Stimulated activated CD8-positive, alpha-beta memory T cell treated with anti-CD3 and anti-CD28 coated beads, Interleukin-15, amount 100 ng/mL, for 48 hours (primary cell): Measurements from ENCODE around the gene SPARC.

ENCODE experiments used
- DNase-seq, 2 donors: peaks; one replicate each; pipeline ENCODE4 v3.0.0-alpha.2; 2020; ENCODE audit warnings: low read depth in 2 of 2

The SPARC gene

DNA sequence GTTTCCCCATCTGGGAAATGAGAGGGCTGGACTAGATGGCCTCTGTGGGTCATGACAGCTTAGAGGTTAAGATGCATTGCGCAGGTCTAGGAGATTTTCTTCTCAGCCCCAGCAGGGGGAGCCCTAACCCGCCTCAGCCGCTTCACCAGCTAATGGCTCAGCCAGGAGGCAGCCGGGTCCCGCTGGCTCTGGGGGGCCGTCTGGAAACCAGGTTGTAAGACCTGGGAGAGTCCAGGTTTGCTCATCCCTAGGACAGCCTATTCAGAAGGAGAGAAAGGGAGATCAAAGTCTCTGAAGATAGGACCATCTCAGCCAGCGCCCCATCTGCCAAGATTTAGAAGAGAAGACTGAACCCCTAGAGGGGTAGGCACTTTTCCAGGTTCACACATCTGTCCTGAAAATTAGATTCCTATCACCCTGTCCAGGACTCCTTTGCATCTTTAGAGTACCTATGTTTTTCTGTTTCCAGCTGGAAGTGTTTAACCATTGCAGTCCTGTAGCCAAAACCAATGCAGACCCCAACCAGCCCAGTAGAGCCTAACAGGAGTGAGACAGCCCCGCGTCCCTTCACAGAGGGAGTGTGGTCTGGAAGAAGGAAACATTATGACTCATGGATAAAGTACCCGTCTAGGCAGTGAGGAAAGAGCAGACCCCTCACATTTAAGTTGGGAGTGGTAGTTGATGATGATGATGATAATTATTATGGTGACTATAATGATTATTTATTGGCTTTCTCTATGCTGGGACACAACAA lies 27.5 kb downstream of the SPARC start:
- DNase-seq: peak; percentile 55 to 66

DNA sequence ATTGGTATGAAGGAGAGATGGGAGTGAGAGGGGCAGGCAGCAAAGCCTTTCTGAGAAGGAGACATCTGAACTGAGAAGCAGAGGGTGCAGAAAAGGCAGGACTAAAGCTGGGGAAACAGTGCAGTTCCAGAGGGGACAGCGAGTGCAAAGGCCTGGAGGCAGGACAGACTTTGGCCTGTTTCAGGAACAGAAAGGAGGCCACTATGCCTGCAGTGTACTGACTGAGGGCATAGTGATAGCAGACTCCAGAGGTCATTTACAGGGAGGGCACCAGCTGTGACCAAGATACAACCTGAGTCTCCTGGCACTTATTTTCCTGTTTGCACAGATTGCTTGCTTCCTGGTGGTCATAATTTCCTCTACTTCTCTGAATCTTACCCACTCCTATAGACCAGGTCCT lies 29.6 kb downstream of the SPARC start:
- no peak for DNase-seq

DNA sequence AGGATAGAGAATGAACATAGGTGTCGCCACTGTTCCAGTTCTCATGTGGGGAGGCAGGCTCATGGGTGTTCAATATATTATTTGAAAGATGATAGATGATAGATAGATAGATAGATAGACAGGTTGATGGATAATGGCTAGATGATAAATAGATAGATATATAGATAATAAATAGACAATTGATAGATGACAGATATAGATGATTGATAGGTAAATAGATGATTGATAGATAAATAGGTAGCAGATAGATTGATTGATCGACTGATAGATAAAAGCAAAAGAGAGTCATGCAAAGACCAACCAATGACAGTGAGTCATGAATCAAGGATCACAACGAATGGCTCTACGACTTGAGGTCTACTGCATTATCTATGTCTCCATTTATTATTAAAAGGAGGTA lies 30.4 kb downstream of the SPARC start:
- DNase-seq: no peak

DNA sequence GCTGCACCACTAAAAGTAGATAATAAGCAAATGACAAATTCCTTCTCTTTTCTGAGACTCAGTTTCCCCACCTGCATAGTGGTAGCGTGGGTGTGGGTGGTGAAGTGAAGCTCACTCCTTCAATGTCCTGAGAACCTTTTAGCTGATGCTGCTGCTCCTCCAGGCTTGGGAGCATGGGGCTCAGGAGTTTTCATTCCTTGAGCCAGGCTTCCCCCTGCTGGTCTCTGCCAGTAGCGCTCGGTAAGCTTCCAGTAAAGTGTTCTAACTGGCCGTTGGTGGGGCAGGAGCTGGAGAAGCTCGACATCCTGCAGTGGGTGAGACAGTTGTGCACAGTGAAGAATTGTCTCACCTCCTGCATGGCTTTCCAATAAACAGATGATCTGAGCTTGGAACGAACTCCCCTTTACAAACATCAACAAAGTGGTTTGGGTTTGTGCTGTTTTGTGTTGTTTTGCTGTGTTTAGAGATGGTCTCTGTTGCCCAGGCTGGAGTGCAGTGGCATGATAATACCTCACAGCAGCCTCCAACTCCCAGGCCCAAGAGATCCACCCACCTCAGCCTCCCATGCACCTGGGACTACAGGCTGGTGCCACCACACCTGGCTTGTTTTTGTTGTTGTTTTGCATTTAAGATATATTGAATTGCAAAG lies 34.6 kb downstream of the SPARC start:
- peak; percentile 41 to 49 for DNase-seq

DNA sequence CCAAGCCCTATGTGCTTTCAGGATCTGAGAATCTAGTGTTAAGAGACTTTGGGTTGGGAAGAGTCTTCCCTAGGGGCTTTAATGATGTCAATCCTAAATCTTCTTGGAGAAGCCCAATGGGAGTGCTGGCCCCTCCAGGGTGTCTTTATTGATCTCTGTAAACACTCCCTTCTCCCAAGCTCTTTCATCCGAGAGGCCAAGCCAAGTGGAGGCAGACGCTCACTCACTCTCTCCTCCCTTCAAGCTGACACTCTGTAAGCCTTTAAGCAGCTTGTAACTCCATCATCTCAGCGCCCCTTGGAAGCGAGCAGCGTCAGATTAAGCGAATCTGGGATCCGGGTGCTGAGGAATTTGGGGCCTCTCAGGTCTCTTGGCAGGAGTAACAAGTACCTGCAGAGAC lies 37.7 kb downstream of the SPARC start:
- no peak for DNase-seq

DNA sequence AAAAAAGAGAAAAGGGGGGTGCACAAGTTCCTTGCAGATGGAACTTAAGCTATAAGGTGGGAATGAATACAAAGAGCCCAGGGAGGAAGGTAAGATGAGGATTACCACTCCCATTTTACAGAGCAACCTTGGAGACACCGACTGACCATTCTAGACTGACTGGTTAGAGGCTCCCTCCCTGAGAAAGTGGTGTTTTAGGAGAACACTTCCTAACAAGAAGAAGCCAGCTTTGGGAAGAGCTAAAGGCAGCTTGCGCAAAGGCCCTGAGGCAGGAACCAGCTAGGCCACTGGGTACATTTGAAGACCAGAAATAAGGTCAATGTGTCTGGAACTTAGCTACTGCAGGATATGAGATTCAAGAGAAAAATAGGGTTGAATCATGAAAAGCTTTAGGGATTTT lies 38.6 kb downstream of the SPARC start:
- no peak for DNase-seq

DNA sequence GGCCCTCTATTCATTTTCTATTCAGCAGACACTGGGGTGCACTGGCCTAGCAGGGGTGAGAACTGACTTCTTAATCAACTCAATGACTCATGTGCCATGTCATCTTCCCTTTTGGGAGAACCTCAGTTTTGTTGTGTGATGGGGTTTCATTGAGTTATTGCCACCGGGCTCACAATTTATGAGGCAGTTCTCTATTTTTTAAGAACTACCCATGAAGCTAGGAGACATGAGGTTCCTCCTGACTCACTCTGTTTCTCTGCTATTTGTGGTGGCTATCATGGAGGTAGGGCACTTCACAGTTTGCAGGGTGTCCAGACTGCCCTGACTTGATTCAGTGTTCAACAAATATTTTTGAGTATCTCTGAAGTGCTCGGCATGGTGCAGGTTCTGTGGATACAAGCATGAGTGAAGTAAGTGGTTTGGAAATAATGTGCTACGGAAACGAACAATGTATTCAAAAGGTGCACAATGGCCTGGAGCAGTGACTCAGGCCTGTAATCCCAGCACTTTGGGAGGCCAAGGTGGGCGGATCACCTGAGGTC lies 39.3 kb downstream of the SPARC start:
- no peak for DNase-seq

DNA sequence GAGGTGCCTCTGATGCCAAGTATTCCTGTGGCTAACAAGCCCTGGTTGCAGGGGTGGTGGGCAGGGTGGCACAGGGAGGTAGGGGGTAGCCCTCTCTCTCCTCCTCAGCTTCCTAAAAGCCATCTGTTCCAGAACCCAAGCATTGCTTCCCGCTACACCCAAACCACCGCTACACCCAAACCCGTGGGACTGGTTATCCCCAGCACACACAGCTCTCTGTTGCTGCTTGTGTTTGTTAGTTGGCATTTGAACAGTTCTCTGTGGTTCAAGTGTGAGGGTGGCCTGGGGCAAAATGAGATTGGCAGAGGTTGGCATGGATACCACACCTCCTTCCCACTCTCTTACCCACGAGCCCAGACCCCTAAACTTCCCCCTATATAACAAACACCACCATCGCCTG lies 40.4 kb downstream of the SPARC start:
- no peak for DNase-seq

DNA sequence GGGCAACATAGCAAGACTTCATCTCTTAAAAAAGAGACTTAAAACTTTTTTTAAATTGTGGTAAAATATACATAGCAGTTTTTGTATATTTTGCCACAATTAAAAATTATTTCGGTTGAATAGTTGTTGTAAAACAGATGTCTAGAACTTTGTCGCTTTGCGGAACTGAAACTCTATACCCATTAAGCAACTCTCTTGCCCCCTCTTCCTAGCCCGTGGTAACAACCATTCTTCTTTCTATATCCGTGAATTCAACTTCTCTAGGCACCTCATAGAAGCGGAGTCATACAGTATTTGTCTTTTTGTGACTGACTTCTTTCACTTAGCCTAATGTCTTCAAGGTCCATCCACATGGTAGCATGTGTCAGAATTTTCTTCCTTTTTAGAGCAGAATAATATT lies 43.3 kb downstream of the SPARC start:
- no peak for DNase-seq

DNA sequence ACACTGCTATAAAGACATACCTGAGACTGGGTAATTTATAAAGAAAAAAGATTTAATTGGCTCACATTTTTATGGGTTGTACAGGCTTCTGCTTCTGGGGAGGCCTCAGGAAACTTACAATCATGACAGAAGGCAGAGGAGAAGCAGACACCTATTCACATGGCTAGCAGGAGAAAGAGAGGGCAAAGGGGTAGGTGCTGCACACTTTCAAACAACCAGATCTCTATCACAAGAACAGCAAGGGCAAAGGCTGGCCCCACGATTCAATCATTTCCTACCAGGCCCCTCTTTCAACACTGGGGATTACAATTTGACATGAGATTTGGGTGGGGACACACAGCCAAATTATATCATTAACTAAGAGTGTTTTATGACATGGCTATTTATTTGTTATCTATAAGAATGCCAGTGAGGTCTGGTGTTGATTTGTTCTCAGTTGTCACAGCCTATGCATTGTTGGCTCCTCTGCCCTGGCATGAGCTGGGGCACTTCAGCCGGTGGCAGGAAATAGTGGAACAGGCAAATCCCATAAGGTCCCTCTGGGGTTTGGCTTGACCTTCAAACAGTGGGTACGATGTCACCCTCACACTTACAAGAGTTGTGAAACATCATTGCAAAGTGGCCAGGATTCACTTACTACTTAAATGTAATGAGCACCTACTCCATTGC lies 44.1 kb downstream of the SPARC start:
- DNase-seq: no peak

DNA sequence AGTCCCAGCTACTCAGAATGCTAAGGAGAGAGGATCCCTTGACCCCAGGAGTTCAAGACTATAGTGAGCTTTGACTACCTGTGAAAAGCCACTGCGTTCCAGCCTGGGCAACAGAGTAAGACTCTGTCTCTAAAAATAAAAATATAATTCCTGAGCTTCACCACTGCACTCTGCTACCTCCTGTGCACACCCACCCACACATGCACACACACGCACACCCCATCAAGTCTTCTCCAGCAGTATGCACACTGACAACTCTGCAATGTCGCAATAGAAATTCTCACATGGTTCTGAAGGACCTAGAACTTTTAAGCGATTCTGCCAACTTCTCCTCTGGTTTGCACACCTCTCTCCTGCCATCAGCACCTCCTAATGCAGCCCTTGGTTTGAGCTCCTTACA lies 48.1 kb downstream of the SPARC start:
- DNase-seq: no peak

DNA sequence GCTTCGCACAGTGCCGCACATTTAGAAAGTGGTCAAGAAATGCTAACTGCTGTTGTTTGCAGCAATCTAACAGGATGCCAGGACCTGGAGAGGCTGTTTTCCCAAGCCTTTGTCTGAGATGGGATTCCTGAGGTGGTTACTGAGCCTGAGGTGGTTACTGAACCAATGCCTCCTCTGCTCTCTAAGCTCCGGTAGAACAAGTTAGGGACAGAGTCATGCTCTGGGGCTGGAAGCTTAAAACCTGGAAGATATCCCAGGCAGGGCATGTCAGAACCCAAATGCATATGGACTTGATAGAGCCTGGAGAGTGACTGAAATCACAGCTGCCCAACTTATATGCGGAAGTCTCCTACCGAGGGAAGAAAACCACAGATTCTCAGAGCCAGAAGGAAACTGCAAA lies 49.0 kb downstream of the SPARC start:
- no peak for DNase-seq

DNA sequence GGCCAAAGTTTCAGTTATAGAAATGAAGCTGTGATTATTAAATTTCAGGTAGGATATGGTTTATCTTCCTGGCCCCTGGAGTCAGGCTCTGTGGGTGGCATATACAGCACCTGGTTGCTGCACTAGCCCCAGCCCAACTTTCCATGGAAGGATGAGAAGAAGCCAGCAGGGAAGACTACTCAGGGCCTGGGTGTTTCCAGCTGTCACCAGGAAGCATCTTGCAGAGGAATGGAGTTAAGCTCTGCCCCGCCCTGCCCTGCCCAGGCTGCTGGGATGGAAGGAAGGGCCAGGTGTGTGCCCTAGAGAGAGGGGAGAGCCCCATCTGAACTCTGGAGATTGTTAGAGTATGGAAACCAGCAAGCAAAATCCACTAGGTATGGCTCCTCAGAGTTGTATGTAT lies 52.8 kb downstream of the SPARC start:
- no peak for DNase-seq

DNA sequence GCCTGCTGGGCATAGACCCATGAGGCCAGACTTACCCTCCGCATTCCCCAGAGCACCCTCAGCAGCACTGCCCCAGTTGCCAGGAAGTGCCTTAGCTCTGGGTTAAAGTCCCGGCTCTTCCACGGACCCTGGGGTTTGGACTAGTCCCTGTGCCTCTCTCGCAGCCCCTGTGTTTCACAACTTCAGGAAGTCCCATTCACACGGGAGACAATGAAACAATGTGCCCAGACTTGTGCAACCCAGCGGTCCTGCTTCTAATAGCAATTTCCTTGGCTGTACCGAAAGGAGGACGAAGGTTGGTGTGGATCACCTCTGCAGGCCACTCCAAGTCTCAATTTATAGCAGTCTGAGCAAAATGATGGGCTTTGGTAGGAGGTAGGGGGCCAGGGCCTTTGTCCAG lies 53.8 kb downstream of the SPARC start:
- DNase-seq: no peak

DNA sequence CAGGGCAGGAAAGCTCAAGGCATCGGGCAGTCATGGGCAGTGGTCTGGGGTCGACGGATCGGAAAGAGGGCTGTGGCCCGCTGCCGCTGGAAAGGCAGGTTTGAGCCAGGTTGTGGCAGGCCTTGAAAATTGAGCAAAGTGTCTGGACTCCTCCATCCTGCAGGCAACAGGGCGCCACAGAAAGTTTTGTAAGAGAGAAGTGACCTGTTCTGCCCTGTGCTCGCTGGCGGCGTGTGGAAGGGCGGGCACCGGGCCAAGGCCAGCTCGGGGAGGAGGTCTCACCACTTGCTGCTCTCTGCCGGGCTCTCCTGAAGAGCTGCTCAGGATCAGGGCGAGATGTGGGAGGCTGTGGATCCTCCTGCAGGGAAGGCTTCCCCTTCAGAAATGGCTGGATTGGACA lies 54.2 kb downstream of the SPARC start:
- DNase-seq: no peak

DNA sequence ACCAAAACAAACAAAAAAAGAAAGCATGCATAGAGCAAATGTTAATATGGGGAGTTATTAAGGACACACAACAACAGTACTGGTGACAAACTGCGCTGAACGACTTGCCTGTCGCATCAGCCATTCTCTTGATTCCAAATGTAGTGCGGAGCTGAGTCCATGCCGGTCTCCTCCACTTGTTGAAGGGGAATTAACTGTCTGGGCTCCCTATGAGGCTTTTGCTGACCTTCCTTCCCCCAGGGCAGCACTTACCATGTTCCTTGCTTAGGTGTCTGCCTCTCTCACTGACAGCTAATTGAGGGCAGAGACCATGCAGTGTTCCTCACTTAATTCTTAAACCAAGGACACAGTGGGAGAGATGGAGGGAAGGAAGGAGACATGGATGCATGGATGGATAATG lies 54.8 kb downstream of the SPARC start:
- no peak for DNase-seq

DNA sequence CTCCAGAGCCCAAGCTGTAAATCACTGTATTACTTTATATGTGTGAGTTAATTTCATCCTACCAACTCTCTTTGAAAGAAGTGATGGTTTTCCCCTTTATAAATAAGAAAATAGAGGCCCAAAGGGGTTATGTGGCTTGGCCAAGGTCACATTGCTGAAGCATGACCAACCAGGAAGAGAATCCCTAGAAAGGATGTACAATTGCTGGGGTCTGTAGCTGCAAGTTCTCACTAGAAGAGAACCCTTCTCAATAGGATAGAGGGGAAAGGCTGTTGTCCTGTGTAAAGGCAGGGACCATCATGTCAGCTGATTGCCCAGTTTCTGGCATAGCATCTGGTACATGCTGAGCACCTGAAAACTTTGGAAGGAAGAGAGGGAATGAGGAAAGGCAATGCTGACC lies 56.6 kb downstream of the SPARC start:
- DNase-seq: no peak

DNA sequence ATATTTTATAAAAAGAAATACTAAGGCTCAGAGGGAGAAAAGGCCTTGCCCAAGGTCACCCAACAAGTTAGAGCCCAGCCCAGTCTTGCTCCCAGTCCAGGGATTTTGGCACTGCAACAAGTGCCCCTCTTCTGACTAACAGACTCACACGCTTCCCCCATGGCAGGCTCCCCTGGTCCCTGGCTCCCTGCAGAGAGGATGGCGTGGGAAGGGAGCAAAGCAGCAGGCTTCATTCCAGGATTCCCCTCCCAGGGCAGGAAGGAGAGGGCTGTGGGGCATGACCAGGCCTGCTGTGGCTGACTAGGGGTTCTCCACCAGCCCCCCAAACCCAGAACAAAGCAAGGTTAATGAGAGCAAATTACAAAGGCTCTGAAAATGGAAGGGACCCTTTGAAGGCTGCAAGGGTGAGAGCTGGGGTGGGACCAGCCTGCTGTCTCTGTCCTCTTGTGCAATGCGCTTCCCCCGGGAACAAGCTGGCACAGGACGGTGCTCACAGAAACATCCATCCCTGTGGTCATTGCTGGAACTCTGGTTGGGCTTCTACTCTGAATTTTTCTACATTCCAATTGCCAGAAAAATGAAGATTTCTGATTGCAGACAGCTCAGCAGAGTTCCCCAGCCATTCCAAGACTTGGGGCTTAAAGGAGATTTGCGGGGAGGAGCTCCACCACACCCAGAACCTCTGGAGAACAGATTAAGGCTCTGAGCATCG lies 58.4 kb downstream of the SPARC start:
- DNase-seq: no peak

DNA sequence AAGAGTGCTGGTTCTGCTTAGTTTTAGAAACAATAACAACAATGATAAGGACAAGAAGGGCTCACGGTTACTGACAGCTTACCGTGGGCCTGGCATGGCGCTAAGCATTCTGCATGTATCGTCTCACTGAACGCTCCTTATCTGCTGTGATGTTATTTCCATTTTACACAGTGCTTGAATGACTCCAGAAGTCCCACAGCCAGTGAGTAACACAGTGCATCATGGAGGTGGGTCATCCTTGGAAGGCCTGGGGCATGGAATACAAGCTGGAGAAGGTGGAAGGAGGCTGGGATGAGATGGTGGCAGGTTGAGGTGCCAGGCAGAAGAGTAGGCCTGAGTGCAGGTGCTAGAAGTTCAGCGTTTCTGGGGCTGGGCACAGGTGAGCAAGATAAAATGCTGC lies 59.1 kb downstream of the SPARC start:
- DNase-seq: no peak

DNA sequence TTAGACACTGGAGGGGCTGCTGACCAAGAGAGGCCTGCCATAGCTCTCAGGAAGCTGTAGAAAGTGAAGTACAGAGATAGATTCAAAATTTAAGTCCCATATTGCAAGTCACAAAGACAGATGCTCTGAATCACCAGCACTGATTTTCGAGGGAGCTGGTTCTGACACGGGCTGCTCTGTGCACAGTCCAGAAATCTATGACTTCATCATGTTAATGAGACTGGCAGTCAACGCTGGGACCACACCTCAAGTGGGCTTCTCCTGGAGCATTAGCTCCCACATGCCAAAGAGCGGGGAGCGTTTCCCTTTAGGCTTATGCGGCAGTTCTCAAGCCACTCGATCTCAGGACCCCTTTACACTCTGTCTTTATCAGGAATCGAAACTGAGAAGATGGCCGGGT lies 61.4 kb downstream of the SPARC start:
- no peak for DNase-seq

DNA sequence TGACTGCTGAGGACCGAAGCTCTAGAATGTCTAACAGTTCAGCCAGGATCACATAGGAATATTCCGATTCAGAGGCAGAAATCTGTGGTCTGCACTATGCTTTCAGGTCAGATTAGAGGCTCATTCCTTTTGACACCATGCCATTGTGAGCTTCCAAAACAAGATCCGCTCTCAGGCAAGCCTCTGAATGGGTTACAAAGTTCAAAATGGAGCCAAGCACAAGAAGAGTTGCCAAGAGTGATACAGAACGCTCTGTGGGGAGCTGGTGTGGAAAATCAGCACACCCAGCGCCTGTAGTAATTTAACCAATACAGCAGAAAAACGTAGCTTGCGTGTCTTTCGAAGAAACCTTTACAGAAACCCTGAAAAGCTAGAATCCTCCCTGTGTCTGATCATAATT lies 62.2 kb downstream of the SPARC start:
- DNase-seq: no peak

DNA sequence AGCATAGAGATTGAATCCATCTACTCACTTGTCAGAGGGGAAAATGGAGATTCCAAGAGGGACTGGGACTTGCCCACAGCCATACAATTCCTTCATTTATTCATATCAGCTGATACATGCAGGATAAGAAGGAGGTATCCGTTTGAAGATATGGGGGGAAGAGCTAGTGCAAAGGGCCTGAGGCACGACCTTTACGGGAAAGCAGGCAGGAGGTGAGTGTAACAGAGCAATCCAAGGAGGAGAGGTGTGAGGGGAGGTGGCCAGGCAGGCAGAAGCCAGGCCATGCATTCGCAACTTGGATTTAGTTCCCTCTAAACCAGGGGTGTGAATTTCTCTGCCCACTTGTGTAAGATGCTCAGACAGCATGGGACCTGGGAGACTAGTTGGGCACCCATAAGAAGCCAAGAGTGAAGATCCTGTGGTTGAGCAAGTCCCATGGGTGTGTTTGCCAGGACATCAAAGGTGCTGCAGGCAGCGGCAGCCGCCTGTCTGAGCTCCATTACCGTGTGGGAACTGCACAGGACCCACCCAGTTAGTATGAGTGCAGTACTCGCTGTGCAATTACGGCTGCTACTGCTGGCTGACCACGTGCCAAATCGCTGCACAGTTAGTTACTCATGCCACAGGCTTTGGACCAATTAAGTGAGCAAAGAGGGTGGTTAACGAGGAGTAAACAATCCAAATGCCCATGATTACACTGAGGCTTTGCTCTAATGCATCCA lies 64.2 kb downstream of the SPARC start:
- DNase-seq: no peak
